ENCODE results near the gene PMEPA1.

- TF ChIP-seq CTCF (IDR thresholded peaks at IDR 0.05) (no peak), EP300 (IDR thresholded peaks at IDR 0.05) (no peak), POLR2A (IDR thresholded peaks at IDR 0.05) (no peak)
These were observed 28.7 kb upstream of the PMEPA1 start for GRCh38 chr20:57738484-57738883.
